ENCODE data around the gene MAD1L1.

Gene MAD1L1

GRCh38 chr7:1918063-1918645 lies 314.6 kb downstream of the MAD1L1 start:
- no peak for TF ChIP-seq GATA3 (IDR thresholded peaks at IDR 0.05; ENCODE audit: low read depth, low read length)
- no peak for TF ChIP-seq GATA2 (IDR thresholded peaks at IDR 0.05; ENCODE audit: low read depth, low read length)

- TF ChIP-seq GATA3 (IDR thresholded peaks at IDR 0.05; ENCODE audit: low read depth, low read length) (no peak), GATA2 (IDR thresholded peaks at IDR 0.05; ENCODE audit: low read depth, low read length) (no peak)
Observed at GRCh38 chr7:1917221-1918062, 315.3 kb downstream of the MAD1L1 start.

- TF ChIP-seq GATA2 (IDR thresholded peaks at IDR 0.05; ENCODE audit: low read depth, low read length) (no peak), GATA3 (IDR thresholded peaks at IDR 0.05; ENCODE audit: low read depth, low read length) (no peak)
Observed at GRCh38 chr7:1916601-1916970, 316.2 kb downstream of the MAD1L1 start.

- TF ChIP-seq GATA2 (IDR thresholded peaks at IDR 0.05; ENCODE audit: low read depth, low read length): no peak
- TF ChIP-seq GATA3 (IDR thresholded peaks at IDR 0.05; ENCODE audit: low read depth, low read length): no peak
Observed at GRCh38 chr7:1915956-1916600, 316.7 kb downstream of the MAD1L1 start.

- no peak for TF ChIP-seq GATA2 (IDR thresholded peaks at IDR 0.05; ENCODE audit: low read depth, low read length)
- no peak for TF ChIP-seq GATA3 (IDR thresholded peaks at IDR 0.05; ENCODE audit: low read depth, low read length)
Observed at GRCh38 chr7:1915326-1915725, 317.4 kb downstream of the MAD1L1 start.

GRCh38 chr7:1914743-1915142 lies 318.0 kb downstream of the MAD1L1 start:
- TF ChIP-seq GATA3 (IDR thresholded peaks at IDR 0.05; ENCODE audit: low read depth, low read length): no peak
- no peak for TF ChIP-seq GATA2 (IDR thresholded peaks at IDR 0.05; ENCODE audit: low read depth, low read length)

GRCh38 chr7:1914321-1914720 lies 318.4 kb downstream of the MAD1L1 start:
- TF ChIP-seq GATA2 (IDR thresholded peaks at IDR 0.05; ENCODE audit: low read depth, low read length): no peak
- no peak for TF ChIP-seq GATA3 (IDR thresholded peaks at IDR 0.05; ENCODE audit: low read depth, low read length)

GRCh38 chr7:1913466-1914282 lies 319.1 kb downstream of the MAD1L1 start:
- no peak for TF ChIP-seq GATA2 (IDR thresholded peaks at IDR 0.05; ENCODE audit: low read depth, low read length)
- no peak for TF ChIP-seq GATA3 (IDR thresholded peaks at IDR 0.05; ENCODE audit: low read depth, low read length)

GRCh38 chr7:1912593-1913465 lies 319.9 kb downstream of the MAD1L1 start:
- TF ChIP-seq GATA2 (IDR thresholded peaks at IDR 0.05; ENCODE audit: low read depth, low read length) (no peak), GATA3 (IDR thresholded peaks at IDR 0.05; ENCODE audit: low read depth, low read length) (no peak)

- TF ChIP-seq GATA3 (IDR thresholded peaks at IDR 0.05; ENCODE audit: low read depth, low read length) (no peak), GATA2 (IDR thresholded peaks at IDR 0.05; ENCODE audit: low read depth, low read length) (no peak)
Observed at GRCh38 chr7:1911571-1911970, 321.2 kb downstream of the MAD1L1 start.

GRCh38 chr7:1910827-1911226 lies 321.9 kb downstream of the MAD1L1 start:
- TF ChIP-seq GATA2 (IDR thresholded peaks at IDR 0.05; ENCODE audit: low read depth, low read length) (no peak), GATA3 (IDR thresholded peaks at IDR 0.05; ENCODE audit: low read depth, low read length) (no peak)

GRCh38 chr7:1910081-1910685 lies 322.6 kb downstream of the MAD1L1 start:
- no peak for TF ChIP-seq GATA3 (IDR thresholded peaks at IDR 0.05; ENCODE audit: low read depth, low read length)
- no peak for TF ChIP-seq GATA2 (IDR thresholded peaks at IDR 0.05; ENCODE audit: low read depth, low read length)

GRCh38 chr7:1909476-1909875 lies 323.3 kb downstream of the MAD1L1 start:
- TF ChIP-seq GATA2 (IDR thresholded peaks at IDR 0.05; ENCODE audit: low read depth, low read length): no peak
- no peak for TF ChIP-seq GATA3 (IDR thresholded peaks at IDR 0.05; ENCODE audit: low read depth, low read length)
